WERI-Rb-1 (cell line): ENCODE measurements around the gene CMTM6.

Source experiments
- DNase-seq: peaks from one replicate; pipeline ENCODE4 v3.0.0-alpha.2; 2020
- H3K27ac ChIP-seq: fragments of 250-450 bp; sonication (Bioruptor Pico); 2 replicates; pipeline ENCODE4 v1.5.1; 2020; ENCODE audit warnings: mild to moderate bottlenecking, moderate library complexity
- H3K27me3 ChIP-seq: fragments of 250-450 bp; sonication (Bioruptor Pico); 2 replicates; pipeline ENCODE4 v1.5.1; 2021; ENCODE audit warnings: mild to moderate bottlenecking, low read depth, moderate library complexity; ENCODE audit not compliant: insufficient read depth, severe bottlenecking
- H3K36me3 ChIP-seq: fragments of 250-450 bp; sonication (Bioruptor Pico); 2 replicates; pipeline ENCODE4 v1.5.1; 2020; ENCODE audit warnings: mild to moderate bottlenecking, moderate library complexity
- H3K4me3 ChIP-seq: 2 replicates; pipeline ENCODE4 v1.5.1; 2011; ENCODE audit warnings: low read depth, mild to moderate bottlenecking, control low read depth, low read length
- H3K9me3 ChIP-seq: fragments of 250-450 bp; sonication (Bioruptor Pico); 2 replicates; pipeline ENCODE4 v1.5.1; 2021; ENCODE audit warnings: mild to moderate bottlenecking, moderate library complexity; ENCODE audit not compliant: severe bottlenecking
- CTCF ChIP-seq: IDR thresholded peaks from 2 replicates; pipeline ENCODE4 v1.5.1; 2011; ENCODE audit warnings: low read depth, mild to moderate bottlenecking, control low read depth, inconsistent platforms, low read length

CMTM6 gene

GRCh38 chr3:32500880-32501782 lies 1.5 kb downstream of the CMTM6 start:
- peaks cover 3% of the 10 kb centered on the region; the same call in 1 of the 2 replicates for H3K36me3 ChIP-seq
- TF ChIP-seq CTCF: no peak
- peak overlapping the region; percentile 69 for H3K4me3 ChIP-seq
- DNase-seq: no peak
- H3K9me3 ChIP-seq: no peaks in the 10 kb centered on the region
- H3K27me3 ChIP-seq: no peaks in the 10 kb centered on the region
- no peak overlapping the region for H3K27ac ChIP-seq

GRCh38 chr3:32500231-32500630 lies 2.4 kb downstream of the CMTM6 start:
- H3K27ac ChIP-seq: no peak overlapping the region
- peaks cover 3% of the 10 kb centered on the region; the same call in 1 of the 2 replicates for H3K36me3 ChIP-seq
- no peaks in the 10 kb centered on the region for H3K27me3 ChIP-seq
- DNase-seq: no peak
- no peak for TF ChIP-seq CTCF
- H3K9me3 ChIP-seq: no peaks in the 10 kb centered on the region
- no peak overlapping the region for H3K4me3 ChIP-seq

GRCh38 chr3:32499585-32499984 lies 3.1 kb downstream of the CMTM6 start:
- DNase-seq: no peak
- no peak overlapping the region for H3K4me3 ChIP-seq
- no peak overlapping the region for H3K27ac ChIP-seq
- H3K9me3 ChIP-seq: no peaks in the 10 kb centered on the region
- H3K27me3 ChIP-seq: no peaks in the 10 kb centered on the region
- no peak for TF ChIP-seq CTCF
- peaks cover 3% of the 10 kb centered on the region; the same call in 1 of the 2 replicates for H3K36me3 ChIP-seq

GRCh38 chr3:32498992-32499391 lies 3.7 kb downstream of the CMTM6 start:
- no peak overlapping the region for H3K4me3 ChIP-seq
- no peak for TF ChIP-seq CTCF
- H3K27me3 ChIP-seq: no peaks in the 10 kb centered on the region
- no peak overlapping the region for H3K27ac ChIP-seq
- no peaks in the 10 kb centered on the region for H3K9me3 ChIP-seq
- peaks cover 3% of the 10 kb centered on the region; the same call in 1 of the 2 replicates for H3K36me3 ChIP-seq
- DNase-seq: no peak

GRCh38 chr3:32498252-32498651 lies 4.4 kb downstream of the CMTM6 start:
- no peaks in the 10 kb centered on the region for H3K27me3 ChIP-seq
- no peak overlapping the region for H3K4me3 ChIP-seq
- H3K36me3 ChIP-seq: peaks cover 3% of the 10 kb centered on the region; the same call in 1 of the 2 replicates
- DNase-seq: no peak
- TF ChIP-seq CTCF: no peak
- H3K27ac ChIP-seq: no peak overlapping the region
- no peaks in the 10 kb centered on the region for H3K9me3 ChIP-seq

GRCh38 chr3:32495609-32496008 lies 7.0 kb downstream of the CMTM6 start:
- no peak overlapping the region for H3K4me3 ChIP-seq
- H3K27ac ChIP-seq: no peak overlapping the region
- no peak for TF ChIP-seq CTCF
- no peaks in the 10 kb centered on the region for H3K27me3 ChIP-seq
- no peaks in the 10 kb centered on the region for H3K36me3 ChIP-seq
- no peak for DNase-seq
- H3K9me3 ChIP-seq: no peaks in the 10 kb centered on the region
